Putamen (tissue), 1 donor: ENCODE data around the gene AP2S1.
"Not testable (repeated sequence)": the region's sequence is repeated elsewhere in the genome, so short reads cannot be mapped to it uniquely, and the experiment has no call there.

Experiments used
- DNase-seq: peaks from one replicate; pipeline ENCODE4 v3.0.0-alpha.2; 2016; ENCODE audit warnings: low spot score

Gene AP2S1

GRCh38 chr19:46804432-46804831, 46.2 kb downstream of the AP2S1 start:
- DNase-seq = not testable (repeated sequence)

- DNase-seq = no peak
These were observed 47.1 kb downstream of the AP2S1 start for GRCh38 chr19:46803555-46803954.

DNA sequence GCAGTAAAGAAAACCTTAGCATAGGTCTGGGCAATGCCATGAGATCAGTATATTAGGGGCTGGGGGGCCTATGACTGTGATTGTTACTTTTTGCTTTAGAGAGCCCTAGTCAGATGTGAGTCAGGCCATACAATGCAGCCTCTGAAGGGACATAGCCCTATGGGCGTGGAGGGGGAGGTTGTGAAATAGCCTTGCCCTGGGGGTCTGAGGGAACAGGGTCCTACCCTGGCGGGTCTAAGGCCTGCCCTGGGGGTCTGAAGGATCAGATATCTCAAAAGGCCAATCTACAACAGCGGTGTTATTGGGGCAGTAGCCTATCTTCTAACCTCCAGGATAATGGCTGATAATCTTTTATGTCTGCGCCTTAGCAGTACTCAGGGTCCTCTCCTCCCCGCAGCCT, 48.5 kb downstream of the AP2S1 start:
- no peak for DNase-seq

DNA sequence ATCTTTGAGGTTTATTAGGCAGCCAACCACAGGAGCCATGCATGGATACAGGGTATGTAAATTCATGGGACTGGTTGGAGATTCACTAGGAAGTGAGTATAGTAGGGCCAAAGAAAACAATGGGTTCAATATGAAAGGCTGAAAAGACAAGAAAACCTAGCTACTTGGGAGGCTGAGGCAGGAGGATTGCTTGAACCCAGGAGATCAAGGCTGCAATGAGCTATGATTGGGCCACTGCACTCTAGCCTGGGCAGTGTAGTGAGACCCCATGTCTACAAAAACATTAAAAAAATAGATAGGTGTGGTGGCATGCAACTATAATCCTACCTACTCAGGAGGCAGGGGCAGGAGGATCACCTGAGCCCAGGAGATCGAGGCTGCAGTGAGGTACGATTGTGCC, 51.9 kb downstream of the AP2S1 start:
- no peak for DNase-seq

- no peak for DNase-seq
These were observed 52.8 kb downstream of the AP2S1 start for GRCh38 chr19:46797881-46798280.

- DNase-seq = no peak
These were observed 58.7 kb downstream of the AP2S1 start for GRCh38 chr19:46791944-46792343.

GRCh38 chr19:46789371-46789770, 61.3 kb downstream of the AP2S1 start:
- DNase-seq = no peak

DNA sequence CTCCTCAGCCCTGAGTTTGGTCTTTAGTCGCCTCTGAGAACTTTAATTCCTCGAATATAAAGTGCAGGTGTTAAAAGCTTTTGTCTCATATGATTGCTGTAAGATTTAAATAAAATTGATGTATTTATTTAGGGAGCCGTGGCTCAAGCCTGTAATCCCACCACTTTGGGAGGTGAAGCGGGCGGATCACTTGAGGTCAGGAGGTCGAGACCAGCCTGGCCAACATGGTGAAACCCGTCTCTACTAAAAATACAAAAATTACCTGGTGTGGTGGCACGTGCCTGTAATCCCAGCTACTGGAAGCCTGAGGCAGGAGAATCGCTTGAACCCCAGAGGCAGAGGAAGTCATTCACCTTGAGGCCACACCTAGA, 61.7 kb downstream of the AP2S1 start:
- DNase-seq = no peak

GRCh38 chr19:46788262-46788967, 62.2 kb downstream of the AP2S1 start, which contains the start of gene SLC1A5:
TSS of gene SLC1A5 (minus strand) at chr19:46788594. CDS start at chr19:46787965, 629 bp downstream.
- DNase-seq = peak; percentile 56
